WI38 (cell line): ENCODE results near the gene FNTB.

ENCODE experiments used
- H3K4me3 ChIP-seq: 2 replicates; pipeline ENCODE4 v1.5.1; 2011; ENCODE audit warnings: low read depth, mild to moderate bottlenecking, control low read depth, low read length
- CTCF ChIP-seq: IDR thresholded peaks from 2 replicates; pipeline ENCODE4 v1.5.1; 2012; ENCODE audit warnings: low read depth, mild to moderate bottlenecking, control low read depth, low read length

The FNTB gene

GRCh38 chr14:65092349-65092748, 105.7 kb downstream of the FNTB start:
- H3K4me3 ChIP-seq, result no peak overlapping the region
- no peak for TF ChIP-seq CTCF

GRCh38 chr14:65095633-65096205, 109.0 kb downstream of the FNTB start:
- H3K4me3 ChIP-seq, result no peak overlapping the region
- no peak for TF ChIP-seq CTCF

- no peak for TF ChIP-seq CTCF
- no peak overlapping the region for H3K4me3 ChIP-seq
Observed at GRCh38 chr14:65096323-65097089, 109.8 kb downstream of the FNTB start.

- TF ChIP-seq CTCF, result no peak
- H3K4me3 ChIP-seq, result 0 out of 2 replicates have a peak overlapping the region, but pooled peaks have one; percentile 16
Observed at GRCh38 chr14:65098586-65098985, 111.9 kb downstream of the FNTB start.

GRCh38 chr14:65100922-65101541, 114.3 kb downstream of the FNTB start:
- TF ChIP-seq CTCF, result no peak
- H3K4me3 ChIP-seq, result peak overlapping the region; percentile 89

GRCh38 chr14:65101631-65102440, 115.1 kb downstream of the FNTB start:
- no peak for TF ChIP-seq CTCF
- peak overlapping the region; percentile 89 for H3K4me3 ChIP-seq
